DOHH2 (cell line): ENCODE results near the gene HRK.

Source experiments
- H3F3A ChIP-seq: fragments of 200-600 bp; sonication (generic), shearing (Covaris generic); 2 replicates; pipeline ENCODE4 v1.6.0; 2016; ENCODE audit warnings: antibody characterized with exemption, mild to moderate bottlenecking; ENCODE audit not compliant: control insufficient read depth, insufficient read depth
- H3K27ac ChIP-seq: fragments of 200-600 bp; sonication (generic); 2 replicates; pipeline ENCODE4 v1.5.1; 2014; ENCODE audit warnings: low read depth, mild to moderate bottlenecking, low read length, moderate library complexity
- H3K27me3 ChIP-seq: fragments of 200-600 bp; sonication (generic); 2 replicates; pipeline ENCODE4 v1.6.1; 2014; ENCODE audit warnings: mild to moderate bottlenecking, low read length, mixed read lengths; ENCODE audit not compliant: control insufficient read depth
- H3K36me3 ChIP-seq: fragments of 200-600 bp; sonication (generic); 2 replicates; pipeline ENCODE4 v1.6.1; 2014; ENCODE audit warnings: mild to moderate bottlenecking, low read length, moderate library complexity, mixed read lengths; ENCODE audit not compliant: control insufficient read depth
- H3K4me1 ChIP-seq: fragments of 200-600 bp; sonication (generic); 2 replicates; pipeline ENCODE4 v1.6.1; 2014; ENCODE audit warnings: mild to moderate bottlenecking, low read length, mixed read lengths; ENCODE audit not compliant: control insufficient read depth
- H3K4me2 ChIP-seq: fragments of 200-600 bp; sonication (generic); 2 replicates; pipeline ENCODE4 v1.6.0; 2014; ENCODE audit warnings: mild to moderate bottlenecking, low read length, moderate library complexity
- H3K4me3 ChIP-seq: fragments of 200-600 bp; sonication (generic); 2 replicates; pipeline ENCODE4 v1.5.1; 2014; ENCODE audit warnings: mild to moderate bottlenecking, low read length, mixed read lengths
- H3K79me2 ChIP-seq: fragments of 200-600 bp; sonication (generic); 2 replicates; pipeline ENCODE4 v1.6.1; 2014; ENCODE audit warnings: mild to moderate bottlenecking, low read length, mixed read lengths; ENCODE audit not compliant: control insufficient read depth
- H3K9me2 ChIP-seq: fragments of 200-600 bp; sonication (generic); replicated peaks from 2 replicates; pipeline ENCODE4 v1.6.1; 2014; ENCODE audit warnings: mild to moderate bottlenecking, low read length, mixed read lengths; ENCODE audit not compliant: control insufficient read depth
- H3K9me3 ChIP-seq: fragments of 200-600 bp; sonication (generic); 2 replicates; pipeline ENCODE4 v1.6.1; 2014; ENCODE audit warnings: antibody characterized with exemption, low read length, mixed read lengths; ENCODE audit not compliant: control insufficient read depth, insufficient read depth
- H4K20me1 ChIP-seq: fragments of 200-600 bp; sonication (generic); 2 replicates; pipeline ENCODE4 v1.6.0; 2014; ENCODE audit warnings: low read depth, mild to moderate bottlenecking, antibody characterized with exemption, low read length, moderate library complexity; ENCODE audit not compliant: control insufficient read depth, insufficient read depth
- EZH2phosphoT487 ChIP-seq: fragments of 200-600 bp; sonication (generic); IDR thresholded peaks from 2 replicates; pipeline ENCODE4 v1.6.1; 2017; ENCODE audit warnings: borderline replicate concordance, mild to moderate bottlenecking, antibody characterized with exemption, low read length, moderate library complexity, mixed read lengths
- TF ChIP-seq, protein P1 (sequence below): fragments of 200-600 bp; sonication (generic); IDR thresholded peaks from one replicate; pipeline ENCODE4 v1.5.1; 2014; ENCODE audit warnings: antibody characterized with exemption, mild to moderate bottlenecking, low read depth, low read length; ENCODE audit not compliant: poor library complexity, severe bottlenecking

Gene HRK

GRCh38 chr12:116863275-116863767 lies 17.9 kb downstream of the HRK start:
- Histone ChIP-seq H3K9me2 (no peaks in the 10 kb centered on the region), H4K20me1 (no peaks in the 10 kb centered on the region), H3K27ac (peak overlapping the region; percentile 98), H3K9me3 (no peaks in the 10 kb centered on the region), H3K4me3 (peak overlapping the region; percentile 79), H3K27me3 (no peaks in the 10 kb centered on the region), H3K36me3 (peaks cover 68% of the 10 kb centered on the region), H3K79me2 (peaks cover 63% of the 10 kb centered on the region), H3K4me2 (peak overlapping the region; percentile 87), H3K4me1 (peaks cover 86% of the 10 kb centered on the region), H3F3A (peaks cover 49% of the 10 kb centered on the region)
- TF ChIP-seq, protein P1, sequence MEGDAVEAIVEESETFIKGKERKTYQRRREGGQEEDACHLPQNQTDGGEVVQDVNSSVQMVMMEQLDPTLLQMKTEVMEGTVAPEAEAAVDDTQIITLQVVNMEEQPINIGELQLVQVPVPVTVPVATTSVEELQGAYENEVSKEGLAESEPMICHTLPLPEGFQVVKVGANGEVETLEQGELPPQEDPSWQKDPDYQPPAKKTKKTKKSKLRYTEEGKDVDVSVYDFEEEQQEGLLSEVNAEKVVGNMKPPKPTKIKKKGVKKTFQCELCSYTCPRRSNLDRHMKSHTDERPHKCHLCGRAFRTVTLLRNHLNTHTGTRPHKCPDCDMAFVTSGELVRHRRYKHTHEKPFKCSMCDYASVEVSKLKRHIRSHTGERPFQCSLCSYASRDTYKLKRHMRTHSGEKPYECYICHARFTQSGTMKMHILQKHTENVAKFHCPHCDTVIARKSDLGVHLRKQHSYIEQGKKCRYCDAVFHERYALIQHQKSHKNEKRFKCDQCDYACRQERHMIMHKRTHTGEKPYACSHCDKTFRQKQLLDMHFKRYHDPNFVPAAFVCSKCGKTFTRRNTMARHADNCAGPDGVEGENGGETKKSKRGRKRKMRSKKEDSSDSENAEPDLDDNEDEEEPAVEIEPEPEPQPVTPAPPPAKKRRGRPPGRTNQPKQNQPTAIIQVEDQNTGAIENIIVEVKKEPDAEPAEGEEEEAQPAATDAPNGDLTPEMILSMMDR: peak; percentile 100
- no peak for TF ChIP-seq EZH2phosphoT487

DNA sequence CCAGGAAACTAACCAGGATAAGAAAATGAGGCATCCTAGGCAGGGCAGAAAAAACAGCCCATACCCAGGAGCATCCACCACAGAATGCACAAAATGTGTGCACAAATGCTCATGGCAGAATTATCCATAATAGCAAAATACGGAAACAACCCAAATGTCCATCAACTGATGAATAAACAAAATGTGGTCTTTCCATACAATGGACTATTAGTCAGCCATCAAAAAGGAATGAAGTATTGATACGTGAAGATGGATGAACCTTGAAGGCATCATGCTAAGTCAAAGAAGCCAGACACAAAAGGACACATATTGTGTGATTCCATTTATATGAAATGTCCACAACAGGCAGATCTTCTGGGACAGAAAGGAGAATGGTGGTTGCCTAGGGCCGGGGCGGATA lies 19.1 kb downstream of the HRK start:
- H3K9me2 ChIP-seq: no peaks in the 10 kb centered on the region
- TF ChIP-seq, protein P1: no peak
- TF ChIP-seq EZH2phosphoT487: no peak
- peaks cover 57% of the 10 kb centered on the region for H3K79me2 ChIP-seq
- H3K4me3 ChIP-seq: peak overlapping the region; percentile 79
- no peaks in the 10 kb centered on the region for H3K9me3 ChIP-seq
- H3K36me3 ChIP-seq: peaks cover 62% of the 10 kb centered on the region
- no peaks in the 10 kb centered on the region for H4K20me1 ChIP-seq
- H3K4me2 ChIP-seq: peak overlapping the region; percentile 87
- no peaks in the 10 kb centered on the region for H3K27me3 ChIP-seq
- H3K27ac ChIP-seq: peak overlapping the region; percentile 98
- H3K4me1 ChIP-seq: peaks cover 87% of the 10 kb centered on the region
- H3F3A ChIP-seq: peaks cover 56% of the 10 kb centered on the region

DNA sequence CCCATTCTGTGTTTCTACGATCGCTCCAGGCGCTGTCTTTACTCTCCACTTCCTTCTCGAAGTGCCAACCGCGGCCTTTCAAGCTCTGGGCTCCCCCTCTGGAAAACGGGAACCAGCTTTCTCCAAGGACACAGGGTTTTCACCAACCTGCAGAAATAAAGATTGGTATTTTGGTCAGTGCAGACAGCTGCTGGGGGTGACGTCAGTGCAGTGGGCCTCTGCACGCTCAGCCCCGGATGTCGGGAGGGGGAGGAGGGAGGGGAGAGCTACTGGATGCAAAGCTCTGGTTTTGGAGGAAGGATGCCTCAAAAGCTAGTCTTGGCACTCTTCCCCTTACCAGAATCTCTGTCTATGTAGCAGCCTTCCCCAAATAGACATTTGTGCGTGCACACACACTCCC lies 19.9 kb downstream of the HRK start:
- H3K4me1 ChIP-seq: peaks cover 91% of the 10 kb centered on the region
- H3K27me3 ChIP-seq: no peaks in the 10 kb centered on the region
- H3F3A ChIP-seq: peaks cover 54% of the 10 kb centered on the region
- no peaks in the 10 kb centered on the region for H3K9me3 ChIP-seq
- H4K20me1 ChIP-seq: no peaks in the 10 kb centered on the region
- peaks cover 65% of the 10 kb centered on the region for H3K36me3 ChIP-seq
- no peaks in the 10 kb centered on the region for H3K9me2 ChIP-seq
- peak overlapping the region; percentile 87 for H3K4me2 ChIP-seq
- H3K27ac ChIP-seq: peak overlapping the region; percentile 98
- H3K4me3 ChIP-seq: peak overlapping the region; percentile 79
- TF ChIP-seq EZH2phosphoT487: no peak
- TF ChIP-seq, protein P1: no peak
- peaks cover 59% of the 10 kb centered on the region for H3K79me2 ChIP-seq
